WI38 (cell line): ENCODE measurements around the gene TBC1D8.

Source experiments
- H3K4me3 ChIP-seq: 2 replicates; pipeline ENCODE4 v1.5.1; 2011; ENCODE audit warnings: low read depth, mild to moderate bottlenecking, control low read depth, low read length
- TF ChIP-seq, protein P1 (sequence below): IDR thresholded peaks from 2 replicates; pipeline ENCODE4 v1.5.1; 2012; ENCODE audit warnings: low read depth, mild to moderate bottlenecking, control low read depth, low read length

Gene TBC1D8

DNA sequence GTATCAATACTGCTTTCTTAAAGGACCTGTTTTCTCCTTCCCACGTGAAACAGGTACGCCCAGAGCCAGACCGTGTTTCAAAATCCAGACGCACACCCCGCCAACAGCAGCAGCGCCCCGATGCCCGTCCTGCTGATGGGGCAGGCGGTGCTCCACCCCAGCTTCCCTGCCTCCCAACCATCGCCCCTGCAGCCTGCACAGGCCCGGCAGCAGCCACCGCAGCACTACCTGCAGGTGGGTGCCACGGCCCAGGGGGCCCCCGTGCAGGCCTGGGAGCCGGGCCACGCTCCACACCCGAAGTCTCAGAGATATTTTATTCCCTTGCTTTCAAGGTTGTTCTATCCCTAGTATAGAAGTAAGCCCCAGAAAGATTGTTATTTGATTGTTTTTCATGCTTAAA lies 157.9 kb downstream of the TBC1D8 start:
- TF ChIP-seq, protein P1, sequence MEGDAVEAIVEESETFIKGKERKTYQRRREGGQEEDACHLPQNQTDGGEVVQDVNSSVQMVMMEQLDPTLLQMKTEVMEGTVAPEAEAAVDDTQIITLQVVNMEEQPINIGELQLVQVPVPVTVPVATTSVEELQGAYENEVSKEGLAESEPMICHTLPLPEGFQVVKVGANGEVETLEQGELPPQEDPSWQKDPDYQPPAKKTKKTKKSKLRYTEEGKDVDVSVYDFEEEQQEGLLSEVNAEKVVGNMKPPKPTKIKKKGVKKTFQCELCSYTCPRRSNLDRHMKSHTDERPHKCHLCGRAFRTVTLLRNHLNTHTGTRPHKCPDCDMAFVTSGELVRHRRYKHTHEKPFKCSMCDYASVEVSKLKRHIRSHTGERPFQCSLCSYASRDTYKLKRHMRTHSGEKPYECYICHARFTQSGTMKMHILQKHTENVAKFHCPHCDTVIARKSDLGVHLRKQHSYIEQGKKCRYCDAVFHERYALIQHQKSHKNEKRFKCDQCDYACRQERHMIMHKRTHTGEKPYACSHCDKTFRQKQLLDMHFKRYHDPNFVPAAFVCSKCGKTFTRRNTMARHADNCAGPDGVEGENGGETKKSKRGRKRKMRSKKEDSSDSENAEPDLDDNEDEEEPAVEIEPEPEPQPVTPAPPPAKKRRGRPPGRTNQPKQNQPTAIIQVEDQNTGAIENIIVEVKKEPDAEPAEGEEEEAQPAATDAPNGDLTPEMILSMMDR: no peak
- H3K4me3 ChIP-seq: no peak overlapping the region

DNA sequence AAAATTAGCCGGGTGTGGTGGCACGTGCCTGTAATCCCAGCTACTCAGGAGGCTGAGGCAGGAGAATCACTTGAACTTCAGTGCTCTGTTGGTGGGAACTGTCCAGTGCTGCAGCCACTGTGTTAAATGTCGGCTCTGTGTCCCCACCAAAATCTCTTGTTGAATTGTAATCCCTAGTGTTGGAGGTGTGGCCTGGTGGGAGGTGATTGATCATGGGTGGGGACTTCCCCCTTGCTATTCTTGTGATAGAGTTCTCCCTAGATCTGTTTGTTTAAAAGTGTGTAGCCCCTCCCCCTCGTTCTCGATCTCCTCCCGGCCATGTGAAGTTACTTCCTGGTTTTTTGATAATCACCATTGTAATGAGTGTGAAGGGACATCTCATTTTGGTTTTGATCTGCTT lies 158.9 kb downstream of the TBC1D8 start:
- TF ChIP-seq, protein P1: no peak
- H3K4me3 ChIP-seq: no peak overlapping the region

DNA sequence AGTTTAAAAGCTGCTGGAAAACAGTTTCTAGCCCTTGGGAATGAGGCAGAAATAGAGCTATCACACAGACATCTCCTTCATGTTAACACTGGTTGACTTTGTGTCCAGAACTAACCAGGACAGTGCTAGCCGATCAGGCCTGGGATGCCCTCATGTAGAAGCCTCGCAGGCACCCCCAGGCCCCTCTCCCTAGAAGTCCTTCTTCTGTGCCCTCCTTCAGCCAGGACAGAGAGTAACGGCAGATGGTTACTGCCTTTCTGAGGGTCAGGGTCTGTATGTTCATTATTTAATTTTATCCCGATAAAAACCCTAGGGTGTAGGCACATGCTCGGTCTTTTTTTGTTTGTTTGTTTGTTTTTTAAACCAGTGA lies 159.8 kb downstream of the TBC1D8 start:
- TF ChIP-seq, protein P1: no peak
- no peak overlapping the region for H3K4me3 ChIP-seq

- TF ChIP-seq, protein P1: no peak
- H3K4me3 ChIP-seq: no peak overlapping the region
These were observed 160.4 kb downstream of the TBC1D8 start for GRCh38 chr2:100990650-100991403.

- TF ChIP-seq, protein P1: no peak
These were observed 161.0 kb downstream of the TBC1D8 start for GRCh38 chr2:100990166-100990565.

GRCh38 chr2:100989666-100990065 lies 161.5 kb downstream of the TBC1D8 start:
- TF ChIP-seq, protein P1: no peak
- H3K4me3 ChIP-seq: no peak overlapping the region

More at GRCh38 chr2:100990166-100990565, 161.0 kb downstream of the TBC1D8 start:
- no peak overlapping the region for H3K4me3 ChIP-seq

GRCh38 chr2:100988630-100989417 lies 162.4 kb downstream of the TBC1D8 start:
- no peak overlapping the region for H3K4me3 ChIP-seq

More at GRCh38 chr2:100988630-100989417, 162.4 kb downstream of the TBC1D8 start:
- TF ChIP-seq, protein P1: no peak
